BLaER1 (cell line): ENCODE data around the gene ZMYM4.
"Not testable (repeated sequence)": the region's sequence is repeated elsewhere in the genome, so short reads cannot be mapped to it uniquely, and the experiment has no call there.

Experiments
- H3K27ac ChIP-seq: shearing (Covaris generic); formaldehyde crosslinking; 2 replicates; pipeline ENCODE4 v1.8.1; 2022
- H3K27me3 ChIP-seq: shearing (Covaris generic); formaldehyde crosslinking; 2 replicates; pipeline ENCODE4 v1.8.1; 2022
- H3K36me3 ChIP-seq: shearing (Covaris generic); formaldehyde crosslinking; 2 replicates; pipeline ENCODE4 v1.8.1; 2022
- H3K4me1 ChIP-seq: shearing (Covaris generic); formaldehyde crosslinking; 2 replicates; pipeline ENCODE4 v1.8.1; 2022
- H3K4me2 ChIP-seq: shearing (Covaris generic); formaldehyde crosslinking; 2 replicates; pipeline ENCODE4 v1.8.1; 2022
- H3K4me3 ChIP-seq: shearing (Covaris generic); formaldehyde crosslinking; 2 replicates; pipeline ENCODE4 v1.8.1; 2022
- H3K9ac ChIP-seq: shearing (Covaris generic); formaldehyde crosslinking; 2 replicates; pipeline ENCODE4 v1.8.1; 2022
- H3K9me3 ChIP-seq: shearing (Covaris generic); formaldehyde crosslinking; 2 replicates; pipeline ENCODE4 v1.8.1; 2022
- H4K20me1 ChIP-seq: shearing (Covaris generic); formaldehyde crosslinking; 2 replicates; pipeline ENCODE4 v1.8.1; 2022
- Cebpa-rat ChIP-seq: shearing (Covaris generic); IDR thresholded peaks from 2 replicates; pipeline ENCODE4 v1.8.1; 2022

Gene ZMYM4

GRCh38 chr1:35268282-35269200 is at the start of gene ZMYM4:
Gene ZMYM4 (plus strand): TSS chr1:35268709. CDS start chr1:35269047, 338 bp downstream.
- peaks cover 27% of the 10 kb centered on the region for H3K4me1 ChIP-seq
- peaks cover 35% of the 10 kb centered on the region for H4K20me1 ChIP-seq
- peaks cover 7% of the 10 kb centered on the region; the same call in 1 of the 2 replicates for H3K9me3 ChIP-seq
- H3K27ac ChIP-seq: peak within 1 kb of the TSS; percentile 96
- H3K4me2 ChIP-seq: peak within 1 kb of the TSS; percentile 78
- TF ChIP-seq Cebpa-rat: no peak
- peak within 1 kb of the TSS; percentile 89 for H3K4me3 ChIP-seq
- peaks cover 16% of the 10 kb centered on the region for H3K36me3 ChIP-seq
- peak within 1 kb of the TSS; percentile 96 for H3K9ac ChIP-seq
- H3K27me3 ChIP-seq: no peaks in the 10 kb centered on the region

DNA sequence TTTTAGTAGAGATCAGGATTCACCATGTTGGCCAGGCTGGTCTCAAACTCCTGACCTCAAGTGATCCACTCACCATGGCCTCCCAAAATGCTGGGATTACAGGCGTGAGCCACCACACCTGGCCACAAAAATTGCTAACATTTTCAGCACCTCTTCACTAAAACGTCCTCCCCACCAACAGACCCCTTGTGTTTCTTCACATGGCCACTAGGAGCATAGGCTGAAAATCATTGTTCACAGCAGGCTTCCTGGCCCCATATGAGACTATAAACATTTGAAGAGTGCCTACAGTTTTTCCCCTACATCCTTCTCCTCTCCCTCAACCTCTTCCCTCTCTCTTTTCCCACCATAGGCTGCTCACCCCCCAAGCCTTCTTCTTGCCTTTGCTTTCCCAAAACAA is 47.5 kb upstream of the ZMYM4 start:
- Histone ChIP-seq H4K20me1 (no peaks in the 10 kb centered on the region), H3K36me3 (no peaks in the 10 kb centered on the region), H3K9me3 (peaks cover 3% of the 10 kb centered on the region; the same call in 1 of the 2 replicates), H3K4me1 (no peaks in the 10 kb centered on the region), H3K9ac (no peak overlapping the region), H3K27me3 (no peaks in the 10 kb centered on the region), H3K27ac (no peak overlapping the region), H3K4me3 (no peak overlapping the region), H3K4me2 (no peak overlapping the region)
- no peak for TF ChIP-seq Cebpa-rat

DNA sequence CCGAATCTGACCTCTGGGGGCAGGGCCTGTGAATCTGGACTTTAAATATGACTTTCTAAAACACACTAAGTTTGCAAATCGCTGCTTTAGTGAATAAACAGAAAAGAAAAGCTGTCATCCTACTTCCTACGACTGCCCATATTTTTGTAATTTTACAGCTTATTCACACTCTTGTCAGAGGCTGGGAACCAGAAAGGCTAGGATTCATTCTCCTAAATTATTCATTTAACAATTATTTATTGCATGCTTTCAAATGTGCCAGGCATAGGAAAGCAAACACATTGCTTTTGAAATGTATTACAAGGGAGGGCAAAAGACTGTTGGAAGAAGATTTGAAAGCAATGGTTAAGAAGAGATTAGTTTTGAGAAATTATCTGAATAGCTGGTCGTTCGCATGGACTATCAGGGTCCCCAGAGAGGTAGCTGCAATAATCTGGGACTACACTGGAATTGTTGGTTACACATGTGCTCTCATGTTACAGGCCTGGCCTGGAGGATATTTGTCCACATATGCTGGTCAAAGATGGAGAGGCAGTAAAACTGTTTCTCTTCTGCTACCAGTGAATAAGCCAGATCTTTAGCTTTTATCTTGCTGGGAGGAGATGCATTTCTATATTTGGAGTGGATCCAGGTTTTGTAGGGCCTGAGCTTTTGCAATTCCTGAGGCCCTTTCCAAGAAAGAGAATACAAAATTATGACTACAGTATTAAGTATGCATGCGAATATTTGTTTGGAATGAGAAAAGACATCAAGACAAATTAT is 46.0 kb upstream of the ZMYM4 start:
- Histone ChIP-seq H3K27ac (no peak overlapping the region), H3K4me2 (no peak overlapping the region), H3K27me3 (no peaks in the 10 kb centered on the region), H3K9me3 (peaks cover 3% of the 10 kb centered on the region; the same call in 1 of the 2 replicates), H4K20me1 (no peaks in the 10 kb centered on the region), H3K4me1 (no peaks in the 10 kb centered on the region), H3K9ac (no peak overlapping the region), H3K4me3 (no peak overlapping the region), H3K36me3 (no peaks in the 10 kb centered on the region)
- TF ChIP-seq Cebpa-rat: no peak

DNA sequence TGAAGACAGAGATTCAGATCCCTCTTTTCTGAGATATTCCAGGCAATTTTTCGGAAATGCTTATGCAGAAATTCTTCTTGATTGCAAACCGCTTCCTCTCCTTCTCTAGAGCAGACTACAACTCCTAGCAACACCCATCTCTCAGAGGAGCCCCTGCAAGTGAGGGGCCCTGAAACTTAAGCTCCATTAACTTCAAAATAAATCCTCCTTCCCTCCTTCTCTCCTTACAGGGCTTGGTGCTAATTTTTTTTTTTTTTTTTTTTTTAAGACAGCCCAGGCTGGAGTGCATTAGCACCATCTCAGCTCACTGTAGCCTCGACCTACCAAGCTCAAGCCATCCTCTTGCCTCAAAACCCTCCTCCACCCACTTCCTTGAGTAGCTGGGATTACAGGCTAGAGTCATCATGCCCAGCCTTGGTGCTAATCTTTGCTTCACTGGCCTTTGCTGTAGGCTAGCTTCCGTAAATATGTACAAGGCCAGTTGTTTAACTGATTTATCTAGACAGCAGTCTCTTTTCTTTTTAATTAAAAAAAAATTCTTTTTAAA is 45.4 kb upstream of the ZMYM4 start:
- Histone ChIP-seq H3K4me2 (no peak overlapping the region), H4K20me1 (no peaks in the 10 kb centered on the region), H3K9ac (no peak overlapping the region)

DNA sequence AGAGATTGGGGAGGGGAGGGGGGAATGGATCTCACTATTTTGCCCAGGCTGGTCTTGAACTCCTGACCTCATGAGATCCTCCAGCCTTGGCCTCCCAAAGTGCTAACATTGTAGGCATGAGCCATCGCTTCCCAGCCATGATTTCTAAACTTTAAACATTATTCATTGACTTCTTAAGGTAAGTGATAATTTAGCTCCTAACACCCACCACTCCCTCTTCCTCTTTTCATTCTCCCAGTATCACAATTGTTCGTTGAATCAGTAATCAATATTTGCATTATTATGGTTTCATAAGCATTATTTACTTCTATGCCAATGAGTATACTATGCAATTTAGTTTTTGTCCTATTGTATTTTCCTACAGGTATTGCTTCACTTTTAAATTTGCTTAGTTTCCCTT is 42.0 kb upstream of the ZMYM4 start:
- H3K4me2 ChIP-seq: no peak overlapping the region
- H3K4me1 ChIP-seq: no peaks in the 10 kb centered on the region
- no peak for TF ChIP-seq Cebpa-rat
- no peak overlapping the region for H3K9ac ChIP-seq
- no peaks in the 10 kb centered on the region for H3K36me3 ChIP-seq
- no peaks in the 10 kb centered on the region; the same call in 1 of the 2 replicates for H3K9me3 ChIP-seq
- no peaks in the 10 kb centered on the region for H3K27me3 ChIP-seq
- no peak overlapping the region for H3K27ac ChIP-seq
- H3K4me3 ChIP-seq: no peak overlapping the region
- H4K20me1 ChIP-seq: no peaks in the 10 kb centered on the region

More for the DNA sequence above, 45.4 kb upstream of the ZMYM4 start:
- no peak overlapping the region for H3K4me3 ChIP-seq
- H3K36me3 ChIP-seq: no peaks in the 10 kb centered on the region
- H3K27me3 ChIP-seq: no peaks in the 10 kb centered on the region
- TF ChIP-seq Cebpa-rat: no peak
- no peaks in the 10 kb centered on the region for H3K4me1 ChIP-seq
- H3K27ac ChIP-seq: no peak overlapping the region
- peaks cover 3% of the 10 kb centered on the region; the same call in 1 of the 2 replicates for H3K9me3 ChIP-seq

GRCh38 chr1:35229587-35230360 is 38.7 kb upstream of the ZMYM4 start:
- Histone ChIP-seq H3K9me3 (no peaks in the 10 kb centered on the region; the same call in 1 of the 2 replicates), H3K27ac (no peak overlapping the region), H3K9ac (no peak overlapping the region), H3K4me2 (no peak overlapping the region), H3K27me3 (no peaks in the 10 kb centered on the region), H3K36me3 (no peaks in the 10 kb centered on the region), H4K20me1 (no peaks in the 10 kb centered on the region), H3K4me1 (no peaks in the 10 kb centered on the region), H3K4me3 (no peak overlapping the region)
- no peak for TF ChIP-seq Cebpa-rat

DNA sequence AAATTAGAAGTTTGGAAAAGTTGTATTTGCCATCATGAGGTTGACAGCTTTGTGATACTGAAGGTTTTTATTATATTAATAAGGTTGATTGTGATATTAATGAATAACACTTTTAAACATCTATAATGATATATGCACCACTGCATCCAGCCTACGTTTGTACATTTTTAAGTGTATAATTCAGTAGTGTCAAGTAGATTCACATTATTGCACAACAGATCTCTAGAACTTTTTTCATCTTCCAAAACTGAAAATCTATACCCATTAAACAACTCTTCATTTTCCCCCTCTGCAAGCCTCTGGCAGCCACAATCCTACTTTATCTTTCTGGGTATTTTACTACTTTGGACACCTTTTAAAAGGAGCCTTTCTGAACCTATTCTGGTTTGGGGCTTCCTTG is 37.2 kb upstream of the ZMYM4 start:
- no peak overlapping the region for H3K4me3 ChIP-seq
- no peaks in the 10 kb centered on the region; the same call in 1 of the 2 replicates for H3K9me3 ChIP-seq
- no peaks in the 10 kb centered on the region for H4K20me1 ChIP-seq
- no peak overlapping the region for H3K4me2 ChIP-seq
- H3K27me3 ChIP-seq: no peaks in the 10 kb centered on the region
- no peaks in the 10 kb centered on the region for H3K36me3 ChIP-seq
- no peak for TF ChIP-seq Cebpa-rat
- H3K27ac ChIP-seq: no peak overlapping the region
- no peaks in the 10 kb centered on the region for H3K4me1 ChIP-seq
- no peak overlapping the region for H3K9ac ChIP-seq

DNA sequence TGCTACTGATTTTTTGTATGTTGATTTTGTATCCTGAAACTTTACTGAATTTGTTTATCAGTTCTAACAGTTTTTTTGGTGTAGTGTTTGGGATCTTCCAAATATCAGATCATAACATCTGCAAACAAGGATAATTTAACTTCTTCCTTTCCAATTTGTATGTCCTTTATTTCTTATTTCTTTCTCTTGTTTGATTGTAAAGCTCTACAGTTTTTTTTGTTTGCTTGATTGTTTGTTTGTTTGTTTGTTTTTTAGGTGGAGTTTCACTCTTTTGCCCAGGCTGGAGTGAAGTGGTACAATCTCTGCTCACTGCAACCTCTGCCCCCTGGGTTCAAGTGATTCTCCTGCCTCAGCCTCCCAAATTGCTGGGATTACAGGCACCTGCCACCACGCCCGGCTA is 31.7 kb upstream of the ZMYM4 start:
- not testable (repeated sequence) for H3K4me1 ChIP-seq, H3K27ac ChIP-seq, H3K4me2 ChIP-seq, H3K9me3 ChIP-seq, H3K4me3 ChIP-seq, H3K9ac ChIP-seq, H3K36me3 ChIP-seq, H3K27me3 ChIP-seq, H4K20me1 ChIP-seq

- H4K20me1 ChIP-seq: no peaks in the 10 kb centered on the region
Measured at GRCh38 chr1:35243691-35244090, 24.8 kb upstream of the ZMYM4 start.

More at GRCh38 chr1:35243691-35244090, 24.8 kb upstream of the ZMYM4 start:
- no peaks in the 10 kb centered on the region for H3K36me3 ChIP-seq
- no peak overlapping the region for H3K27ac ChIP-seq
- H3K4me2 ChIP-seq: no peak overlapping the region
- no peak for TF ChIP-seq Cebpa-rat
- H3K27me3 ChIP-seq: no peaks in the 10 kb centered on the region
- H3K9me3 ChIP-seq: no peaks in the 10 kb centered on the region
- no peak overlapping the region for H3K9ac ChIP-seq
- no peaks in the 10 kb centered on the region for H3K4me1 ChIP-seq
- no peak overlapping the region for H3K4me3 ChIP-seq
